DMS153 treated with DMSO at 0.1 percent for 48 hours (cell line): Measurements from ENCODE around the gene SYTL5.

Experiments
- DNase-seq: peaks from one replicate; lab custom pipeline; 2025; ENCODE audit not compliant: unreplicated experiment; lab: John Stamatoyannopoulos, UW

Gene SYTL5

GRCh38 chrX:38086451-38087215 lies 80.3 kb downstream of the SYTL5 start:
- no peak for DNase-seq

DNA sequence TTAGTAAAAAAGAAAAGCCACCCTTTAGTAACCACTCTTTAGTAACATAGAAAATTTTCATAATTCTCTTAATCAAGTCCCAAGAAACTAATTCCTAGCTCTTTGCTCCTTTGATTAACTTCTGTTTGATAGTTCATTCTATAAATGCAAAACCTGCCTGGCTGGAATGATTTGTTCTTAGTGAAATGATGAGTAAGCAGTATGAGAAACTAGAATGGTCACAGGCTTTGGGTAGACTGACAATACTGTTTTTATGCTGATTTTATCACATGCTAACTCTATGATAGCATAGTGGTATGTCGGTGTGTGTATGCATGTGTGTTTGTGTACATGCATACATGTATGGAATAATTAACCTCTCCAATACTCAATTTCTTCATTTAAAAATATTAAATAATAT lies 81.2 kb downstream of the SYTL5 start:
- DNase-seq, result no peak

DNA sequence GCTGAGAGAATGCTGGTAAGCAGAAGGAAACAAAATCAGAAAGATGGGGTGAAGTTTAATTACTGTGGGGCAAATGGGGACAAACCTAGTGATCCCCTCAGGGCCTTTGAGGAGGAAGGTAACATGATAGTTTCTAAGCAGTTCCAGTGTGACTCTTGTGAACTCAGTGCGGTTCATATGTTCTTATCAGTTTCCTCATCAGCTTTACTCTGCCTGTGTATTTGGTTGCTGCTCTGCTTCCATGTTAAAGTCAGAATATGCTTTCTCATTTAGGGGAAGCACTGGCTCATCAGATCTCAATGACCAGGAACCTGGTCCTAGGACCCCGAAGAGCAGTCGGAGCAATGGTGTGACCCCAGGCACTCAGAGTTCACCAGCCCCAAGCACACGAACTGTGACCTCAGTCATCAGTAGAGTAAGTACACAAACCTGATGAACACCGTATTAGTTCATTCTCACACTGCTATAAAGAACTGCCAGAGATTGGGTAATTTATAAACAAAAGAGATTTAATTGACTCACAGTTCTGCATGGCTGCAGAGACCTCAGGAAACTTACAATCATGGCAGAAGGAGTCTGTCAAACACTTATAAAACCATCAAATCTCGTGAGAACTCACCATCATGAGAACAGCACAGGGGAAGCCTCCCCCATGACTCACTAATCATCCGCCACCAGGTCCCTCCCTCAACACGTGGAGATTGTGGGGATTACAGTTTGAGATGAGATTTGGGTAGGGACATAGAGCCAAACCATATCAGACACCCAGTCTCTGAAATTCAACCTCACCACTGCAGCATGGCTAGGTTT lies 83.0 kb downstream of the SYTL5 start:
- DNase-seq, result no peak

- no peak for DNase-seq
Observed at GRCh38 chrX:38095971-38096529, 89.7 kb downstream of the SYTL5 start.

GRCh38 chrX:38099688-38100087 lies 93.3 kb downstream of the SYTL5 start:
- no peak for DNase-seq

DNA sequence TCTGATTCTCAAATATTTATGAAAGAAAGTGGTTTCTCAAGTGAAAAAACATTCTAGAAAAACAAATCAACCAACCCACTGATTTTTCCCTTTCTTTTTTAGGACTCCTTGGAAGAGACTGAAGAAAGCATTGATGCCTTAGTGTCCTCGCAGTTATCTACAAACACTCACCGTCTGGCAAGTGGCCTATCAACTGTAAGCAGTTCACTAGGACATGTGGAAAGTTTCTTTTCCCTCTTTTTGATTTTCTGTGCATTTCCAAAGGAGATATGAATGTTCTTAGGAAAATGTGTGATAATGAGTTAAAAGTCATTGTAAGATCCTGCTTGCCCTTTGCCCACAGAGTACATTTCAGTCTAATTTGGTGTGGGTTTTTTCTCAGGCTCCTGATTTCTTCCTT lies 95.9 kb downstream of the SYTL5 start:
- DNase-seq, result no peak

DNA sequence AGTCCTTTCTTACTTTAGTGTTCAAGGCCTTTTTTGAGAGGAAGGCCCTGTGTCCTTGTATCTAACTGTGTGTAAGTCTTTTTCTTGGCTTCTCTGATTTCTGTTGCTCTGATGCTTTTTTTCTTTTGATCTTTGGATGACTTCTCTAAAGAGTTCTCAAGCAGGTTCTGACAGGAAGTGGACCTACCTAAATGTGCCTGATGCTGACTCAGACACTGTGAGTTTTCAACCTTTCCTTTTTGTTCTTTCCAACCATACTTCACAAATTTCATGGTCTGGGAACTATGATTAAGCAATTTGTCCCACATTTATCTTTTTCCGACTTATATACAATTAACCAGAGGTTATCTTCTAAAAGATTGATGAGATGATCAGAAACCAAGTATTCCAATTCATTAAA lies 96.5 kb downstream of the SYTL5 start:
- no peak for DNase-seq

- no peak for DNase-seq
Observed at GRCh38 chrX:38103857-38104812, 97.8 kb downstream of the SYTL5 start.

DNA sequence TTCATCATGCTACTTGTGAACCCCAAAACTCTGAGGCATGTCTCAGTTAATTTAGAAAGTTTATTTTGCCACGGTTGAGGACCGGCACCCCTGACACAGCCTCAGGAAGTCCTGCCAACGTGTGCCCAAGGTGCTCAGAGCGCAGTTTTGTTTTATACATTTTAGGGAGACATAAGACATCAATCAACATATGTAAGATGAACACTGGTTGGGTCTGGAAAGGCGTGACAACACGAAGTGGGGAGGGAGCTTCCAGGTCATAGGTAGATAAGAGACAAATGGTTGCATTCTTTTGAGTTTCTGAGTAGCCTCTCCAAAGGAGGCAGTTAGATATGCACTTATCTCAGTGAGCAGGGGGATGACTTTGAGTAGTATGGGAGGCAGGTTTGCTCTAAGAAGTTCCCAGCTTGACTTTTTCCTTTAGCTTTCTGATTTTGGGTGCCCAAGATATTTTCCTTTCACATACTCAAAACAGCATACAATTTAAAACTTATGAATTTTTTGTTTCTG lies 98.9 kb downstream of the SYTL5 start:
- DNase-seq, result no peak

DNA sequence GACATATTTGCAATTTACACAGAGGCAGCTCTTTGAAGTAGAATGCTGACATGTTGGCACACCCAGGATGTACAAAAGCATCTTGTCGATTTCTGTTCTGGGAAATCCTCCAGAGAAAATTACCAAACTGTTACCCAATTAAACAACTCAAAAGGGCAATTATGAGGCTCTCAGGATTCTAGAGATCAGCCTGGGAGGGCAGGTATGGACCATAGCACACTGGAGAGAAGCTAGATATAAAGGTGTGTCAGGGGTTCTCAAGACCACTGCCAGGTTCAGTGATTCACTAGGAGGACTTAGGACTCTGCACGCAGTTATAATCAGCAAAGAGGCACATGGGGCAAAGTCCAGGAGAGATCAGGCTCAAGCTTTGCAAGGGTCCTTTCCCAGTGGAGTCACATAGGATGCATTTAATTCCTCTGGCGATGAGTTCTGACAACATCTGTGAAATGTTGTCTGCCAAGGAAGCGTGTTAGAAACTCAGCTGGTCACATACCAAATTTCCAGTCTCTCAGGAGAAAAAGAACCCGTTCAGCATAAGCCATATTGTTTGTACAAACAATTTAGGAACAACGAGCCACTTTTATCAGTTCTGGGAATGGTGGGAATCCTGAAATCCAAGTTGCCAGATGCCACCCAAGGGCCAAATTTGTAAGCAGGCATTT lies 100.8 kb downstream of the SYTL5 start:
- DNase-seq, result no peak

GRCh38 chrX:38108364-38108763 lies 102.0 kb downstream of the SYTL5 start:
- no peak for DNase-seq

- DNase-seq, result no peak
Observed at GRCh38 chrX:38109042-38109898, 102.9 kb downstream of the SYTL5 start.

DNA sequence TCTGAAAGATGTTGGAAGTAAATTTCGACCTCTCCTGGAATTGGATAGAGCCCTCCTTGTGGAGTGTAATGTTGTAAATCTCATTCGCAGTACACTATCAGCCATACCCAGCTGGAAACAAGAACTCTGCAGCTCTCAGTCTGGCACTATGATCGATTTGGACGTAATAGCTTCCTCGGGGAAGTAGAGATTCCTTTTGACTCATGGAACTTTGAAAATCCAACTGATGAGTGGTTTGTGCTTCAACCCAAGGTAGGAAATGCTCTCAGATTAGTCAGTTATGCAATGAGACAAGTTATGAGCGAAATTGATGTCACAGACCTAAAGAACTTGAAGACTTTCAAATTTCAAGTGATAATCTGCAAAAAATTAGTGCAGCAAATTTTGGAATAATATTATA lies 103.9 kb downstream of the SYTL5 start:
- no peak for DNase-seq

DNA sequence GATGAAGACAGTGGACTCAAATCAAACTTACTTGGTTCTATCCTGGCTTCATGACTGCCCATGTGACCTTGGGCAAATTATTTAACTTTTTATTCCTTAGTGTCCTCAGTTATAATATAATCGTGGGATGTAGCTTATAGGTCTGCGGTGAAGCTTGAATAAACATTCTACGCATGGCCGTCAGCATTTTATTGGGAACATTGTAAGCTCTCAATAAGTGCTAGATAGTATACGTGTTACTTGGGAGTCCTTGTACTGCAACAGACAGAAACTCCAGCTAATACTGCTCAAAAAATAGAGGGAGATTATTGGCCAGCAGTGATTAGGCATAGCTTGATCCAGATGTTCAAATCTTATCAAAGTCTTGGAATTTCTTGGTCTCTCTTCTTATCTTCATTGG lies 104.8 kb downstream of the SYTL5 start:
- DNase-seq, result no peak

DNA sequence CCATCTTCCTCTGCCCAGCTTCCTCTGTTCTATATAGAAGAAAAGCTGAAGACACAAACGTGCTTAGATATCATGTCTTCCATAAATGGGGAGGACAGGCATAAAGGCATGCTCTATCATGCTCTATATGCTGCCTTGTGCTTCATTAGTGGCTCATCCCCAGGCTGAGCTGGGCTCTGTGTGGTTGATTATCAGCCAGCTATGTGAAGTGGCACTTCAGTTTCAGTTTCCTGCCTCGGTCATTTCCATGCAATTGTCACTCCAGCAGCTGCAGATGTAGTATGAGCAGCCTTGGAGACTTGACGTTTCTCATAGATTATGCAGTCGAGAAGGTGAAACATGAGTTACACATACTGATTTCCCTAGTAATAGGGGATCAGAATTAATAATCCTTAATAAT lies 106.2 kb downstream of the SYTL5 start:
- DNase-seq, result peak; percentile 27

DNA sequence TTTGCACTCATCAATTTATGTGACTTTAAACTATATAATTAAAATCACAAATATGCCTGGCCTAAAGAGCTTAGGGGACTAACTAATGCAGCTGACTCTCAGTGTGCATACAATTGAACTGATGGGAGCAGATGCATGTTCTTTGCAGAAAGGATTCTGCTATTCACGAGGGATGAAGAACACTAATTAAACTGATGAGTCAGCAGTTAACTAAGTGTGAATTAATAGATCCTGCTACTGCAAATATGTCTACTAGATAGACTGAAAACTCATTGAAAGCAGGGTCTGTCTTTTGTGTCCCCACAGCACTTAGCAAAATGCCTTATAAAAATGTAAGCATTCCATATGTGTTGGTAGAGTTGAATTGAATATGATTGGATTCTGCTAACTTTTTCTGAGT lies 110.4 kb downstream of the SYTL5 start:
- no peak for DNase-seq

DNA sequence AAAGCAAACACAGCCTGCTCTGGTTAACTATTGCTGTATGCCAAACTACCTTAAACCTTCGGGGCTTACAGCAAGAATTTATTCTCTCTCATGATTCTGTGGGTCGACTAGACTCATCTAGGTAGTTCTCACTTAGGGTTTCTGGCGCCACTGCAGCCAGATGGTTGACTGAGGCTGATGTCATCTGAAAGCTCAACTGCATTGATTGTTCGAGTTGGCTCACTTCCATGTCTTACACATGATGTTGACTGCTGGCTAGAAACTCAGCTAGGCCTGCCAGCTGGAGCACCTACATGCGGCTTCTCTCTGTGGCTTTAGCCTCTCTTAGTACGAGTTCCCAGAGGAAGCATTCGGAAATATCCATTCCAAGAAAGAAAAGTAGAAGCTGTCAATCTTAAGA lies 111.1 kb downstream of the SYTL5 start:
- DNase-seq, result peak; percentile 17

GRCh38 chrX:38124000-38124399 lies 117.6 kb downstream of the SYTL5 start:
- DNase-seq, result no peak

- DNase-seq, result no peak
Observed at GRCh38 chrX:38126179-38126578, 119.8 kb downstream of the SYTL5 start.
